IPS-NIHi7 (cell line): Measurements from ENCODE around the gene MIXL1.
"Not testable (repeated sequence)": the region's sequence is repeated elsewhere in the genome, so short reads cannot be mapped to it uniquely, and the experiment has no call there.

Experiments
- DNase-seq: peaks from one replicate; pipeline ENCODE4 v3.0.0; 2012; ENCODE audit warnings: mixed read lengths; ENCODE audit errors: extremely low spot score

The MIXL1 gene

DNA sequence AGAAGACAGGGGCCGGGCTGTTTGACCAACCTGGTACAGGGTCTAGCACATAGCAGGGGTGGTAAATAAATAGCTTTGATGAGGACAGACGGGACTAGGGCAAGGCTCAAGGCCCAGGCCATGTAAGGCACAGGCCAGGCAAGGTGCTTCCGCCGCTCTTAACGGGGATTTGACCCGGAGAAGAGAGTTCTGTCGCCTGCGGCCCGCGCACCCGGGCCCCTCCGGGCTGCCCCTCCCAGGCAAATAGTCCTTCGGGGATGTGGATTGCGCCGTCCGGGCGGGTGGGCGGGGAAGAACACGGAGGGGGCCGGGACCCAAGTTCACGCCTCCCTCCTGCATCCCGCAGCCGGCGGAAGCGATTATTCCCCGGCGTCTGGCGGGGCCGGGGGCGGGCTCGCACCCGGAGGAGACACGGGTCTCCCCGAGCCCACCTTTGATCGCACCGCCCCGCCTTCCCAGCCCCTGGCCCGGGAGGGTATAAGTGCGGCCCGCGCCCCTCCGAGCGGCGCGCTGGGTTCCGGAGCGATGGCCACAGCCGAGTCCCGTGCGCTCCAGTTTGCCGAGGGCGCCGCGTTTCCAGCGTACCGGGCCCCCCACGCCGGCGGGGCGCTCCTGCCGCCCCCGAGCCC, at the start of gene MIXL1:
Gene MIXL1, plus strand, starts transcription at position 508 of the 629 bp plus-strand sequence. Its CDS starts 18 bp downstream, at position 526.
- DNase-seq, result peak; percentile 67

GRCh38 chr1:226176870-226177269, 46.6 kb upstream of the MIXL1 start:
- no peak for DNase-seq

DNA sequence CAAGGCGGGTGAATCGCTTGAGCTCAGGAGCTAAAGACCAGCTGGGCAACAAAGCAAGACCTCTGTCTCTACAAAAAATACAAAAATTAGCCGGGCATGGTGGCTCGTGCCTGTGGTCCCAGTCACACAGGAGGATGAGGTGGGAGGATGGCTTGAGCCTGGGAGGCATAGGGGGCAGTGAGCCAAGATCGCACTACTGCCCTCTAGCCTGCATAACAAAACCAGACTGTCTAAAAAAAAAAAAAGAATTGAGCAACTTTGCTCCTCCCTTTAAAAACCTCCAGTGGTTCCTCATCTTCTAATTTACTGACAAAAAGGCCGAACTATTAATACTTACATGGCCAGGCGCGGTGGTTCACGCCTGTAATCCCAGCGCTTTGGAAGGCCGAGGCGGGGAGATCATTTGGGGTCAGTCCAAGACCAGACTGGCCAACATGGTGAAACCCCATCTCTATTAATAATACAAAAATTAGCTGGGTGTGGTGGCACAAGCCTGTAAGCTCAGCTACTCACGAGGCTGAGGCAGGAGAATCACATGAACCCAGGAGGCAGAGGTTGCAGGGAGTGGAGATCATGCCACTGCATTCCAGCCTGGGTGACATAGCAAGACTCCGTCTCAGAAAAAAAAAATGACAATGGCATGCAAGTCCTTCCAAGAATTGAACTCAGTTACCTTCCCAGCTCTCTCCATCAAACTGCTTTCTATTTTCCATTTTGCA, 41.3 kb upstream of the MIXL1 start:
- no peak for DNase-seq

GRCh38 chr1:226185141-226186036, 38.1 kb upstream of the MIXL1 start:
- no peak for DNase-seq

- DNase-seq, result peak; percentile 95
Measured at GRCh38 chr1:226186124-226187018, 37.1 kb upstream of the MIXL1 start, which contains the start of gene ACBD3. Gene ACBD3 (minus strand): TSS chr1:226186741. CDS start chr1:226186675, 66 bp downstream.

- no peak for DNase-seq
Measured at GRCh38 chr1:226187019-226187322, 36.5 kb upstream of the MIXL1 start.

DNA sequence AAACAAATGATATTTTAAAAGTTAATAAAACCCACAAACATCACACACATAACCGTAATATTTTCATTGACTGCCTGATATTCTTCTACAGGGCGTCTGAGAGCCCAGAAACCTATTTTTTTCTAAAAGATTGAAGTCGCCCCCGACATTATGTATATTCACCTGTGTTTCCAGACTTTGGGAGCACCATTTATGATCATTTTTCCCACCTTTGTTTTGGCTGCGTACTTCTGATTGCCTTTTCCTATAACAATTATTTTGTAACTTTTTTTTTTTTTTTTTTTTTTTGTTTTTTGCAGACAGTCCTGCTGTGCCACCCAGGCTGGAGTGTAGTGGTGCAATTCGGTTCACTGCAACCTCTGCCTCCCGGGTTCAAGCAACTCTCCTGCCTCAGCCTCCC, 36.1 kb upstream of the MIXL1 start:
- no peak for DNase-seq

DNA sequence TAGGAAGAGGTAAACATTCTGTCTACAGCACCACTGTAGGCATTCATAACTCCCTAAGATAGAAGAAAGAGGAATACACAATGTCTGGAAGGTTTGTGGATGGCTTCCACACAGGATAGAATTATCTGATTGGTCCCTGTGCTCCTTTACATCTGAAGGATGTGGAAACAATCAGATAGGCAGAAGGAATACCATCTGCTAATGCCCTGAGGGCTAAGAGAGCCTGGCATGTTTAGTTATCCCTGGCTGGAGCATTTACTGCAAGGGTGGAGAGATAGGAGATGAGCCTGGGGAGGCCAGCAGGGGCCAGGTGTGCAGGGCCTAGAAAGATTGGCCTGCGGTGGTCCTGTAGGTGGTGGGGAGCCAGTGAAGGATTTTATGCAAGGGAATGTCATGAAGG, 28.3 kb upstream of the MIXL1 start:
- DNase-seq, result no peak

DNA sequence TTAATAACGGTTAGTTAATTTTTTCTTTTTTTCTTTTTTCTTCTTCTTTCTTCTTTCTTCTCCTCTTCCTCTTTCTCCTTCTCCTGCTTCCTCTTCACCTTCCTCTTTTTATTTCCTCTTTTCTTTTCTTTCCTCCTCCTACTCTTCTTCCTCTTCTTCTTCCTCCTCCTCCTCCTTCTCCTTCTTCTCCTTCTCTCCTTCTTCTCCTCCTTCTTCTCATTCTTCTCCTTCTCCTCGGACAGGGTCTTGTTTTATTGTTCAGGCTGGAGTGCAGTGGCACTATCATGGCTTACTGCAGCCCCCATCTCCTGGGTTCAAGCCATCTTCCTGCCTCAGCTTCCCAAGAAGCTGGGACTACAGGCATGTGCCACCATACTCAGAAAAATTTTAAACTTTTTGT, 23.5 kb upstream of the MIXL1 start:
- DNase-seq, result no peak

DNA sequence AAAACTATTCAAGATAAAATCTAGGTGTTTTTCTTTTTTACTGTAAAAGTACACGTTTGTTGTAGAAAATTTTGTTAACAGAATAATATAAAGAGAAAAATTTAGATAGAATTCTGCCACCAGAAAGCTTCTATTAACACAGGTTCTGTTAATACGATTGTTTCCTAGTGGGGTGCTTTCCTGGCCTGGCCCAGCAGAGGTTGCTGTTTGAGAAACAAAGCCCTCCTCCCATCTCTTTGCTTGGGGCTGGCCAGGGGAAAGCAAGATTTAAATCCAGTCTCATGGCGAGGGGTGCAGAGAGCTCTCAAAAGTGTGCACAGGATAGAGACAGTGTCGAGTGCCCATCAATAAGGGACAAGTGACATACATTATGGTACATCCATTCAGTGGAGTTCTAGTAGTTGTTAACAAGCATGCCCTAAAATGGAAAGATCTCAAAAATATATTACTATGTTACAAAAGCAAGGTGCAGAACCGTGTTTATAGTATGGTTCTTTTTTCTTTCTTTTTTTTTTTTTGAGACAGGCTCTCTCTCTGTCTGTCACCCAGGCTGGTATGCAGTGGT, 22.4 kb upstream of the MIXL1 start:
- peak; percentile 73 for DNase-seq

DNA sequence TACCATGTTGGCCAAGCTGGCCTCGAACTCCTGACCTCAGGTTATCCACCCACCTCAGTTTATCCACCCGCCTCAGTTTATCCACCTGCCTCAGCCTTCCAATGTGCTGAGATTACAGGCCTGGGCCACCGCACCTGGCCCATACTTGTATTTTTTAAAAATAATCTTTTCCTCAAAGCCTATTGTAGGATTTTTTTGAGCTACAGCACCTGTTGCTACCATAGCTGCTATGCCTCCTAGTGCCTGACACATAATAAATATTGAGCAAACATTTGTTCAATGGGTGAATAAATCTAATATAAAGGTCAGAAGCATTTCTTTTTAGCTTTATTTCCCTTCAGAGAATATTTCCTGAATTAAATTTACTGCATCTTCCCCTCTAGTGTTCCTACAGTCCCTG, 21.2 kb upstream of the MIXL1 start:
- DNase-seq, result no peak

DNA sequence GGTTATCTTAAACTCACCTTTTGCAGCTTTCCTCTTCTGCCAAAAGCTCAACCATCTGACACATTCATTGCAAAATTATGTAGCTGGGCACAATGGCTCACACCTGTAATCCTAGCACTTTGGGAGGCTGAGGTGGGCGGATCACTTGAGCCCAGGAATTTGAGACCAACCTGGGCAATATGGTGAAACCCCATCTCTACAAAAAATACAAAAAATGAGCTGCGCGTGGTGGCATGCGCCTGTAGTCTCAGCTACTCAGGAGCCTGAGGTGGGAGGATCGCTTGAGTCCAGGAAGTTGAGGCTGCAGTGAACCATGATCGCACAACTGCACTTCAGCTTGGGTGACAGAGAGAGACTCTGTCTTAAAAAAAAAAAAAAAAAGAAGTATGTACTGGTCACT, 20.8 kb upstream of the MIXL1 start:
- not testable (repeated sequence) for DNase-seq

- no peak for DNase-seq
Measured at GRCh38 chr1:226203240-226203639, 20.2 kb upstream of the MIXL1 start.

DNA sequence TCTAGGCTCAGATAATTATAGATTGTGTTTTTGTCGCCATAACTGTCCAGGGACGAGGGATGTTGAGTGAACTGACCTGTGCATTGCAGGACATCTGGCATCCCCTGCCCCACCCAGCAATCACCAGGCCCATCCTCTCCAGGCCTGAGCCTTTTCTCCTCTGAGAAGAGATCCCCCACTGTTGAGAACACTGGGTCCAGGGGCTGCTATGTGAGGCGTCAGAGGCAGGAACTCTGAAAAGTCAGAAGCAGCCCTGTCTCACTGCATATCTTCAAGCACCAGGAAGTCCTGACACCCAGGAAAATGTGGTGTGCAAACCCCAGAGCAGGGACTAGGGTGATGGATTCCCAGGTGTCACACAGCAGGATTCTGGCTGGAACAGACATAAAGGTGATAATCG, 19.8 kb upstream of the MIXL1 start:
- DNase-seq, result no peak

- DNase-seq, result no peak
Measured at GRCh38 chr1:226204198-226204597, 19.3 kb upstream of the MIXL1 start.

- DNase-seq, result no peak
Measured at GRCh38 chr1:226207048-226207447, 16.4 kb upstream of the MIXL1 start.

DNA sequence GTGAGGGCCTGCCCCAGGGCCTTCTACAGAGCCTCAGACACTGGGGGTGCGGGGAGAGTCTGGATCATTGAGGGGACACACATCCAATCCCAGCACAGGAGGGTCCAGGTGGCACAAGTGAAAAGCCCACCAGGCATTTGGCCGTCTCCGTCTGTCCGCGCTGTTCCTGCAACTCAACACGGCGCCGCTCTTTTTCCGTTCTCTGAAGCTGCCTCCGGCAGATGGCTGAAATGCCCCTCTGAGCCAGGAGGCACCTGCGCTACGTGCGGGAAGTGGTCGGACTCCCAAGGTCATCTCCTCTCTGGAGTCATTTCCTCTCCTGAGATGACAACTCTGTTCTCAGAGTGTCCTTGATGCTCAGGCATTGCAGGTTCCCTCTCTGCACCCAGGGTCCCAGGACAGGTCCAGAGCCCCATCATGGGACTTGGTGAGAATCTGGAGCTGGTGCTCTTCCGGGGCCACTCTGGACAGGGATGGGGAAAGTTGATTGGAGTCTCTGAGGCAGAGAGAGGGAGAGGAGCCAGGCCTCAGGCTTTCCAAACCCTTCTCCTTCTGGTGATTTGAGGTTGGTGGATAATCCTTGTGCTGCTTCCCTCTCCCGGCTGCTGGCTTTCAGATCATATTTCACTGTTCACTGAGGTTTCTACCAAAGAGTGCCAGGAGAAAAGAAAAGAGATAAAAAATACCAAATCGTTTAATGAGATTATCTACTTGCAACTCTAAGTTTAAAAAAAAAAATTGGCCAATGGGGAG, 14.0 kb upstream of the MIXL1 start:
- no peak for DNase-seq

DNA sequence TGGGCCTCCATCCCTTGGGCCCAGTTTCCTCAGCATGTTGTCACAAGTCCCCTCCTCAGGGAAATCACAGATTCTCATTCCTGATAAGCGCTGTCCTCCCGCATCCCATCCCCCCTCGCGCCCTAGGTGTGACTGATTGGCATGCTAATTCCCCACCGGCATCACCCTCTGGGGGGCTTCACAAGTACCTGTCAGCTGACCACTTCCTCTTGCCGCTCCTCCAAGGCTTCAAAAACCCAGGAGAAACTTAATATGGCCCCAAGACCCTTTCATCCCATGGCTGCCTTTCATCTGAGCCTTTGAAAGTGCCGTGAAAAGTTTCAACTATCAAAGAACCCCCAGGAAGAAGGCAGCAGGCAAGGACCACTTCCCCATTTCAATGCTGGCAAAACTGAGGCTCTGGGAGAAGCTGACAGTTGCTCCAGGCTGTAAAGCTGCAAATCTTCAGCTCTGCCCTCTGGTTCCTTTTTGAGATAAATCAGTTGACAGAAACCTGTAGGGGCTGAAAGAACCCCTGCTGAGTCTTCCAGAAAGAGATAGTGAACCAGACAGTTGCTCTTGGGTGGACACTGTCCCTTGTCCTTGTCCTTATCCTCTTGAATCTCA, 12.8 kb upstream of the MIXL1 start:
- DNase-seq, result peak; percentile 65

DNA sequence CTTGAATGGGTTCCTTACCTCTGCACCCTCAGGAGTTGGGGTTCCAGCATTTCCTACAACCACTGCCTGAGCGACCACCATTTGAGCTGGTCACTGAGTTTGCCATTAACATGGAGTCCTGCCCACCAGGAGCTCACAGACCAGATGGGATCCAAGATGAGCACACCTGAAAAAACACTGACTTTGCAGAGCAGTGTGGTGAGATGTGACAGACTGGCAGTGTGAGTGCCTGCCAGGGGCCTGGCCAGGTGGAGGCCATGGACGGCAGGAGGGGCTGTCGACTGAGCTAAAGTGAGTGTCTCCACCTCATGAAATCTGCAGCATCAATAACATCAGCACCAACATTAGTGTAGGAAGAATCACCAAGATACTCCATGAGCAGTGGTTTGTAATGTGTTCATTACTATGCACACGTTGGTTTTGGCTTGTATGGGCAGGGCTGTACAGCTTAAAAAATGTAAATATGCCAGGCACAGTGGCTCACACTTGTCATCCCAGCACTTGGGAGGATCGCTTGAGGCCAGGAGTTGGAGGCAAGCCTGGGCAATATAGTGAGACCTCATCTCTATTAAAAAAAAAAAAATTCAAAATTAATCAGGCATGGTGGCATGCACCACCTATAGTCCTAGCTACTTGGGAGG, 12.2 kb upstream of the MIXL1 start:
- DNase-seq, result no peak

DNA sequence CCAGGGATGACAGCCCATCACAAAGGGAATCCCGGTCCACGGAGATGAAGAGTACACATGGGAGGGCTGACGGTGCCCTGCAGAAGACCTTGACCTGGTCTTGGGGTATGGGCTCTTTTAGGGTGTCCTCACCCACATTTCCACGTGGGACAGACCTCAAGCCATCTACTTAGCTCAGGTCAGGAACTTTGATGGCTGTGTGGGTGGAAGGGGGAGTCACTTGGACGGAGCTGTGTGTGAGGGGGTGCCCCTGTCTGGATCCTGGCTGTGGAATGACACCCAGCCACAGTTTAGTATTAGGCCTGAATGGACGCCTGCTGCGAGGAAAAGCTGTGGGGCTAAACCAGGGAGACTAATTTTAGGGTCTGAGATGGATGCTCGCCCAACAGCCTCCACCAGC, 10.9 kb upstream of the MIXL1 start:
- DNase-seq, result no peak
